Measurements from ENCODE around the gene APC. TPM values are rescaled to one million over a fixed set of nuclear protein-coding genes. Genes with fewer than 3 reads are reported as not detected.

The APC gene
- total RNA-seq, 1 experiment from 2014 or later, result 25.5 TPM

- DNase-seq, result no peak
- Histone ChIP-seq H3K36me3 (replicated peaks; ENCODE audit: control insufficient read depth, insufficient read depth, low read length) (no peaks in the 10 kb centered on the region; the same call in 1 of the 2 replicates), H3K27me3 (ENCODE audit: control insufficient read depth, insufficient read depth, low read length) (no peaks in the 10 kb centered on the region), H3K4me3 (ENCODE audit: insufficient read depth, low read depth, low read length) (no peak overlapping the region)
These were observed 49.6 kb downstream of the APC start for GRCh38 chr5:112787261-112787660.

GRCh38 chr5:112787896-112788295, 50.2 kb downstream of the APC start:
- H3K36me3 ChIP-seq (replicated peaks; ENCODE audit: control insufficient read depth, insufficient read depth, low read length), result no peaks in the 10 kb centered on the region
- no peaks in the 10 kb centered on the region for H3K27me3 ChIP-seq (ENCODE audit: control insufficient read depth, insufficient read depth, low read length)

GRCh38 chr5:112793201-112793600, 55.5 kb downstream of the APC start:
- Histone ChIP-seq H3K27me3 (ENCODE audit: control insufficient read depth, insufficient read depth, low read length) (no peaks in the 10 kb centered on the region), H3K4me3 (ENCODE audit: insufficient read depth, low read depth, low read length) (no peak overlapping the region), H3K36me3 (replicated peaks; ENCODE audit: control insufficient read depth, insufficient read depth, low read length) (no peaks in the 10 kb centered on the region; the same call in 1 of the 2 replicates)
- no peak for DNase-seq

More at GRCh38 chr5:112787896-112788295, 50.2 kb downstream of the APC start:
- no peak for DNase-seq
- no peak overlapping the region for H3K4me3 ChIP-seq (ENCODE audit: insufficient read depth, low read depth, low read length)

GRCh38 chr5:112794410-112794809, 56.7 kb downstream of the APC start:
- DNase-seq, result no peak
- no peak overlapping the region for H3K4me3 ChIP-seq (ENCODE audit: insufficient read depth, low read depth, low read length)
- no peaks in the 10 kb centered on the region; the same call in 1 of the 2 replicates for H3K36me3 ChIP-seq (replicated peaks; ENCODE audit: control insufficient read depth, insufficient read depth, low read length)
- no peaks in the 10 kb centered on the region for H3K27me3 ChIP-seq (ENCODE audit: control insufficient read depth, insufficient read depth, low read length)

GRCh38 chr5:112795342-112795741, 57.7 kb downstream of the APC start:
- no peak for DNase-seq
- no peaks in the 10 kb centered on the region; the same call in 1 of the 2 replicates for H3K36me3 ChIP-seq (replicated peaks; ENCODE audit: control insufficient read depth, insufficient read depth, low read length)
- H3K27me3 ChIP-seq (ENCODE audit: control insufficient read depth, insufficient read depth, low read length), result no peaks in the 10 kb centered on the region
- no peak overlapping the region for H3K4me3 ChIP-seq (ENCODE audit: insufficient read depth, low read depth, low read length)

- Histone ChIP-seq H3K4me3 (ENCODE audit: insufficient read depth, low read depth, low read length) (no peak overlapping the region), H3K27me3 (ENCODE audit: control insufficient read depth, insufficient read depth, low read length) (no peaks in the 10 kb centered on the region), H3K36me3 (replicated peaks; ENCODE audit: control insufficient read depth, insufficient read depth, low read length) (no peaks in the 10 kb centered on the region; the same call in 1 of the 2 replicates)
- no peak for DNase-seq
These were observed 58.4 kb downstream of the APC start for GRCh38 chr5:112795944-112796678.

- DNase-seq, result no peak
- H3K4me3 ChIP-seq (ENCODE audit: insufficient read depth, low read depth, low read length), result no peak overlapping the region
- no peaks in the 10 kb centered on the region for H3K27me3 ChIP-seq (ENCODE audit: control insufficient read depth, insufficient read depth, low read length)
- H3K36me3 ChIP-seq (replicated peaks; ENCODE audit: control insufficient read depth, insufficient read depth, low read length), result no peaks in the 10 kb centered on the region; the same call in 1 of the 2 replicates
These were observed 62.0 kb downstream of the APC start for GRCh38 chr5:112799661-112800060.

GRCh38 chr5:112800891-112801290, 63.2 kb downstream of the APC start:
- Histone ChIP-seq H3K4me3 (ENCODE audit: insufficient read depth, low read depth, low read length) (no peak overlapping the region), H3K27me3 (ENCODE audit: control insufficient read depth, insufficient read depth, low read length) (no peaks in the 10 kb centered on the region), H3K36me3 (replicated peaks; ENCODE audit: control insufficient read depth, insufficient read depth, low read length) (no peaks in the 10 kb centered on the region; the same call in 1 of the 2 replicates)
- no peak for DNase-seq

GRCh38 chr5:112811023-112811422, 73.3 kb downstream of the APC start:
- H3K27me3 ChIP-seq (ENCODE audit: control insufficient read depth, insufficient read depth, low read length), result no peaks in the 10 kb centered on the region
- DNase-seq, result no peak
- peaks cover 1% of the 10 kb centered on the region; the same call in 1 of the 2 replicates for H3K36me3 ChIP-seq (replicated peaks; ENCODE audit: control insufficient read depth, insufficient read depth, low read length)
- no peak overlapping the region for H3K4me3 ChIP-seq (ENCODE audit: insufficient read depth, low read depth, low read length)

- no peak for DNase-seq
- no peaks in the 10 kb centered on the region for H3K27me3 ChIP-seq (ENCODE audit: control insufficient read depth, insufficient read depth, low read length)
- H3K4me3 ChIP-seq (ENCODE audit: insufficient read depth, low read depth, low read length), result no peak overlapping the region
- H3K36me3 ChIP-seq (replicated peaks; ENCODE audit: control insufficient read depth, insufficient read depth, low read length), result peaks cover 1% of the 10 kb centered on the region; the same call in 1 of the 2 replicates
These were observed 74.9 kb downstream of the APC start for GRCh38 chr5:112812549-112812948.

- DNase-seq, result no peak
- Histone ChIP-seq H3K27me3 (ENCODE audit: control insufficient read depth, insufficient read depth, low read length) (no peaks in the 10 kb centered on the region), H3K4me3 (ENCODE audit: insufficient read depth, low read depth, low read length) (no peak overlapping the region), H3K36me3 (replicated peaks; ENCODE audit: control insufficient read depth, insufficient read depth, low read length) (peaks cover 4% of the 10 kb centered on the region)
These were observed 82.6 kb downstream of the APC start for GRCh38 chr5:112820246-112820645.

- Histone ChIP-seq H3K4me3 (ENCODE audit: insufficient read depth, low read depth, low read length) (no peak overlapping the region), H3K27me3 (ENCODE audit: control insufficient read depth, insufficient read depth, low read length) (no peaks in the 10 kb centered on the region), H3K36me3 (replicated peaks; ENCODE audit: control insufficient read depth, insufficient read depth, low read length) (peaks cover 4% of the 10 kb centered on the region)
- no peak for DNase-seq
These were observed 84.8 kb downstream of the APC start for GRCh38 chr5:112822456-112822855.

GRCh38 chr5:112823181-112823580, 85.5 kb downstream of the APC start:
- Histone ChIP-seq H3K36me3 (replicated peaks; ENCODE audit: control insufficient read depth, insufficient read depth, low read length) (peaks cover 5% of the 10 kb centered on the region), H3K27me3 (ENCODE audit: control insufficient read depth, insufficient read depth, low read length) (no peaks in the 10 kb centered on the region), H3K4me3 (ENCODE audit: insufficient read depth, low read depth, low read length) (no peak overlapping the region)
- no peak for DNase-seq

GRCh38 chr5:112823656-112824055, 86.0 kb downstream of the APC start:
- DNase-seq, result no peak
- Histone ChIP-seq H3K4me3 (ENCODE audit: insufficient read depth, low read depth, low read length) (no peak overlapping the region), H3K36me3 (replicated peaks; ENCODE audit: control insufficient read depth, insufficient read depth, low read length) (peaks cover 5% of the 10 kb centered on the region), H3K27me3 (ENCODE audit: control insufficient read depth, insufficient read depth, low read length) (no peaks in the 10 kb centered on the region)

- peaks cover 5% of the 10 kb centered on the region for H3K36me3 ChIP-seq (replicated peaks; ENCODE audit: control insufficient read depth, insufficient read depth, low read length)
These were observed 86.5 kb downstream of the APC start for GRCh38 chr5:112824197-112824596.

More at GRCh38 chr5:112824197-112824596, 86.5 kb downstream of the APC start:
- DNase-seq, result no peak
- H3K27me3 ChIP-seq (ENCODE audit: control insufficient read depth, insufficient read depth, low read length), result no peaks in the 10 kb centered on the region
- H3K4me3 ChIP-seq (ENCODE audit: insufficient read depth, low read depth, low read length), result no peak overlapping the region

Measured in H7 (cell line).